ENCODE measurements around the gene SP9.

DNA sequence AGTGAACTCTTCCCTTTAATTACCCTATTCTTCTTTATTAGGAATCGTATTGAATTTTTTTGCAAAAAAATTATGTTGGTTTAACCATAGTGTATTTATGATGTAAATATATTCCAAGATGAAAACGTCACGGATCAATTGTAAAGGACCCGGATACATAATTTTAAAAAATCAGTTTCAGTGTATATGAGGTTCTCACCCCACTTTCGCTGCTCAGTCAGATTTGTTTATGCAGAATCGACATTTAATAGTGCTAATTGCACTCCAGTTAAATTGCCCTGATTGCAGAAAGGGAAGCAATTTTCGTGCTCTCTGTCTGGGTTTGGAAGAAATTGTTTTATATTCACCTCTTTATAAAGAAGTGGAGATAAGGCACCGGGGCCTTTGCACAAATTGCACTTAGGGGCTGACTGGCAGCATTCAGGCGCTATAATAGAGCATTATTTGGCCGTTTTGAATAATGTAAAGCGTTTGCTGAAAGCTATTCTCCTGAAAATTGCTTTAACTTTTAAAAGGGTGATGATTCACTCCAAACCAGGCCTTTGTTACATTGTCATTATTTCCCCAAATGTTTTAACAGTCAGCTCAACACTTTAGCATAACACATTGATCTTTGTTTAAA, 3.0 kb upstream of the SP9 start:
- TF ChIP-seq, protein P1, sequence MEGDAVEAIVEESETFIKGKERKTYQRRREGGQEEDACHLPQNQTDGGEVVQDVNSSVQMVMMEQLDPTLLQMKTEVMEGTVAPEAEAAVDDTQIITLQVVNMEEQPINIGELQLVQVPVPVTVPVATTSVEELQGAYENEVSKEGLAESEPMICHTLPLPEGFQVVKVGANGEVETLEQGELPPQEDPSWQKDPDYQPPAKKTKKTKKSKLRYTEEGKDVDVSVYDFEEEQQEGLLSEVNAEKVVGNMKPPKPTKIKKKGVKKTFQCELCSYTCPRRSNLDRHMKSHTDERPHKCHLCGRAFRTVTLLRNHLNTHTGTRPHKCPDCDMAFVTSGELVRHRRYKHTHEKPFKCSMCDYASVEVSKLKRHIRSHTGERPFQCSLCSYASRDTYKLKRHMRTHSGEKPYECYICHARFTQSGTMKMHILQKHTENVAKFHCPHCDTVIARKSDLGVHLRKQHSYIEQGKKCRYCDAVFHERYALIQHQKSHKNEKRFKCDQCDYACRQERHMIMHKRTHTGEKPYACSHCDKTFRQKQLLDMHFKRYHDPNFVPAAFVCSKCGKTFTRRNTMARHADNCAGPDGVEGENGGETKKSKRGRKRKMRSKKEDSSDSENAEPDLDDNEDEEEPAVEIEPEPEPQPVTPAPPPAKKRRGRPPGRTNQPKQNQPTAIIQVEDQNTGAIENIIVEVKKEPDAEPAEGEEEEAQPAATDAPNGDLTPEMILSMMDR (conservative IDR thresholded peaks at IDR 0.05; ENCODE audit: low read depth, low read length), result no peak
- no peak for TF ChIP-seq EZH2 (IDR thresholded peaks at IDR 0.05; ENCODE audit: borderline replicate concordance, low read depth, low read length, poor library complexity, severe bottlenecking)
